A172 (cell line): ENCODE data around the gene KRTAP5-11. TPM values are rescaled to one million over a fixed set of nuclear protein-coding genes. Genes with fewer than 3 reads are reported as not detected.
"Not testable (repeated sequence)": the region's sequence is repeated elsewhere in the genome, so short reads cannot be mapped to it uniquely, and the experiment has no call there.

Source experiments
- DNase-seq: peaks from one replicate; pipeline ENCODE4 v3.0.0-alpha.2; 2015; ENCODE audit warnings: low spot score
- total RNA-seq: library from RNA; depleted of rRNA; stranded (reverse); fragments of >200 nt; shearing (Covaris generic); gene quantifications from 2 replicates; pipeline ENCODE4 v1.2.3, GENCODE V29; 2014

KRTAP5-11 gene
- total RNA-seq, 1 experiment from 2014 or later: not detected

GRCh38 chr11:71555508-71555907, 27.2 kb downstream of the KRTAP5-11 start:
- no peak for DNase-seq

GRCh38 chr11:71554996-71555395, 27.7 kb downstream of the KRTAP5-11 start:
- no peak for DNase-seq

- no peak for DNase-seq
Measured at GRCh38 chr11:71551711-71552110, 31.0 kb downstream of the KRTAP5-11 start.

DNA sequence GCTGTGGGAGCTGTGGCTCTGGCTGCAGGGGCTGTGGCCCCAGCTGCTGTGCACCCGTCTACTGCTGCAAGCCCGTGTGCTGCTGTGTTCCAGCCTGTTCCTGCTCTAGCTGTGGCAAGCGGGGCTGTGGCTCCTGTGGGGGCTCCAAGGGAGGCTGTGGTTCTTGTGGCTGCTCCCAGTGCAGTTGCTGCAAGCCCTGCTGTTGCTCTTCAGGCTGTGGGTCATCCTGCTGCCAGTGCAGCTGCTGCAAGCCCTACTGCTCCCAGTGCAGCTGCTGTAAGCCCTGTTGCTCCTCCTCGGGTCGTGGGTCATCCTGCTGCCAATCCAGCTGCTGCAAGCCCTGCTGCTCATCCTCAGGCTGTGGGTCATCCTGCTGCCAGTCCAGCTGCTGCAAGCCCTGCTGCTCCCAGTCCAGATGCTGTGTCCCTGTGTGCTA, 33.9 kb downstream of the KRTAP5-11 start:
- DNase-seq: no peak

DNA sequence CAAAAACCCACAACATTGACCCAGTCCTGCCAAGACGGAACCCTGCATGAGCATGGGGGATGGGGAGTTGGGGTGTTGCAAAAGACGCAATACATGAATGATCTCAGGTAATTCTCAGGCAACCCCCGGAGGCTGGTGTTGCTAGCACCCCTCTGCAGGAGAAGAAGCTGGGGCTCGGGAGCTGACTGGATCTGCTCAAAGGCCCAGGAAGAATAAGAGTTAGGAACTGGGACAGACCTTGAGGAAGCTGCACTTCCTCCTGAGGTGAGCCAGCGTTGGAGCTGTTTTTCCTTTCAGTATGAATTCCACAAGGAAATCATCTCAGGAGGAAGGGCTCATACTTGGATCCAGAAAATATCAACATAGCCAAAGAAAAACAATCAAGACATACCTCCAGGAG, 34.6 kb downstream of the KRTAP5-11 start, which contains the start of gene KRTAP5-9:
Gene KRTAP5-9, plus strand, starts transcription at position 301 of the 400 bp plus-strand sequence. CDS start 238 bp downstream, outside the sequence.
- DNase-seq: no peak

GRCh38 chr11:71545405-71545966, 37.2 kb downstream of the KRTAP5-11 start:
- no peak for DNase-seq

DNA sequence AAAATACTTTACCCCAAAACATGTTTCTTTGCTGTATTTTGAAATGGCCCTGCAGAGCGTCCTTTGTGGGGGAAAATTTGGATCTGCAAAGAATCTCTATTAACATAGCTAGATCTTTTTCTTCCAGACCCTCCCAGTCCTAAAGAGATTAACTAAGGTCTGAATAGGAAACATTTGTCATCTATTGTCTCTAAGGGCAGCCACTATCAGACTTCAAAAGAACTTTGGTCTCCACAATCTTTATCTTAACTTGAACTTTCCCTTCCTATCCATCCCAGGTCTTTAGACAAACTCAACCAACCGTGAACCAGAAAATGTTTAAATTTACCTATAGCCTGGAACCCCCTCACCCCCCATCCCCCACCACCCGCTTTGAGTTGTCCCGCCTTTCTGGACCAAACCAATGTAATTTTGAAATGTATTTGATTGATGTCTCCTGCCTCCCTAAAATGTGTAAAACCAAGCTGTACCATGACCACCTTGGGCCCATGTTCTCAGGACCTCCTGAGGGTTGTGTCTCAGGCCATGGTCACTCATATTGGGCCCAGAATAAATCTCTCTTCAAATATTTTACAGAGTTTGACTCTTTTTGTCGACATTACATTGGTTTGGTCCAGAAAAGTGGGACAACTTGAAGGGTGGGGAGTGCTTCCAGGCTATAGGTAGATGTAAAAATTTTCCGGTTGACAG, 38.0 kb downstream of the KRTAP5-11 start:
- no peak for DNase-seq

DNA sequence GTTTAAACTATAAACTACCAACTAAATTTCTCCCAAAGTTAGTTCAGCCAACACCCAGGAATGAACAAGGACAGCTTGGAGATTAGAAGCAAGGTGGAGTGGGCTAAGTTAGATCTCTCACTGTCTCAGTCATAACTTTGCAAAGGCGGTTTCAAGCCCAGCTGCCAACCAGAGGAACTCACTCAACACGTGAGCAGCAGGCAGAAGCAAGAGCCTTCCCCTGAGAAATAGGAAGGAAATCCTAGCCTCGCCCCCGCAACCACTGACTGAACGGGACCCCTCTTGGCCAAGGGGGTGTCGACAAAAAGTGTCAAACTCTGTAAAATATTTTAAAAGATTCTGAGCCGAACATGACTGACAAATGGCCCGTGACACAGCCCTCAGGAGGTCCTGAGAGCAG, 38.8 kb downstream of the KRTAP5-11 start:
- no peak for DNase-seq

GRCh38 chr11:71542879-71543777, 39.5 kb downstream of the KRTAP5-11 start:
- DNase-seq: no peak

GRCh38 chr11:71542382-71542781, 40.3 kb downstream of the KRTAP5-11 start:
- DNase-seq: no peak

DNA sequence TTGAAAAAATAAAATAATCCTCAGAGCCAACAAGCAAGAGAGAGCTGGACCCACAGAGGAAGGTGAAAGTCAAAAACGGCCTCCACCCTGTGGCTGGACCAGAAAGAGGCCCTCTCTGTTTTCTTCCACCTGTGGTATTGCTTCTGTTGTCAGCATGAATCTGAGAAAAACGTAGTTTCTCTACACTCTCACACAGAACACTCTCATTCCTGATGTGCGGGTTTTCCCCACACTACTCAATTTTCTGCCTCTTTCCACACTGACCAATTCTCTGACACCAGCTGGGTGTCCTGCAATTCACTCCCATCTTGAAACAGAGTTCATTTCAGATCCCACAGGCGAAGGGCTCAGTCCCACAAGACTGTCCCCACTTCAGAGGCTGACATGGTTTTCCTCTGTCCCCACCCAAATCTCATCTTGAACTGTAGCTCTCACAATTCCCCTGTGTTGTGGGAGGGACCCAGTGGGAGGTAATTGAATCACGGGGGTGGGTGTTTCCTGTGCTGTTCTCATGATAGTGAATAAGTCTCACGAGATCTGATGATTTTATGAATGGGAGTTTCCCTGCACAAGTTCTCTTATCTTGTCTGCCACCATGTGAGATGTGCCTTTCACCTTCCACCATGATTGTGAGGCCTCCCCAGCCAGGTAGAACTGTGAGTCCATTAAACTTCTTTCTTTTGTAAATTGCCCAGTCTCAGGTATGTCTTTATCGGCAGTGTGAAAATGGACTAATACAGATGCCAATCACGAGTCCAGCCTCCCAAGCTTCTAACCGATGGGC, 42.0 kb downstream of the KRTAP5-11 start:
- not testable (repeated sequence) for DNase-seq

GRCh38 chr11:71539971-71540370, 42.7 kb downstream of the KRTAP5-11 start:
- not testable (repeated sequence) for DNase-seq

DNA sequence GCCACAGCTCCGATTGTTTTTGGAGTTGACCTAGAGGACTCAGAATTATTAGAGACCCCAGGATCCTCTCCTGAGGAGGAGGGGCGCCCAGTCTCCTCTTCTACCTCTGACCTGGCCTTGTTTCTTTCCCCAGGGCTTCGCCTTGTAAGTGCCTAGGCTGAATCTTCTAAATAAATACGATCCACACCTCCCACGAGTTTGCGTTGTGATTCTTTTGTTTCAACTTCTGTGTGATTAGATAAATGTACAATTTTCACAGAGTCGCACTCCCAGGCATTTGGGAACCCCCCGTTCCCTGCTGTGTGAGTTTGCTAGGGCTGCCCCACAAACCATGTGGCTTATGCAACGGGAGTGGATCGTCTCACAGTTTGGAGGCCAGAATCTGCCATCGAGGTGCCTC, 43.7 kb downstream of the KRTAP5-11 start:
- no peak for DNase-seq

- no peak for DNase-seq
Measured at GRCh38 chr11:71538666-71538990, 44.0 kb downstream of the KRTAP5-11 start.

GRCh38 chr11:71537977-71538665, 44.6 kb downstream of the KRTAP5-11 start, which contains the start of gene KRTAP5-8:
KRTAP5-8 (plus strand) TSS chr11:71538025; CDS start chr11:71538056, 31 bp downstream.
- DNase-seq: not testable (repeated sequence)

GRCh38 chr11:71537537-71537936, 45.1 kb downstream of the KRTAP5-11 start:
- DNase-seq: no peak

- no peak for DNase-seq
Measured at GRCh38 chr11:71535825-71536224, 46.9 kb downstream of the KRTAP5-11 start.

DNA sequence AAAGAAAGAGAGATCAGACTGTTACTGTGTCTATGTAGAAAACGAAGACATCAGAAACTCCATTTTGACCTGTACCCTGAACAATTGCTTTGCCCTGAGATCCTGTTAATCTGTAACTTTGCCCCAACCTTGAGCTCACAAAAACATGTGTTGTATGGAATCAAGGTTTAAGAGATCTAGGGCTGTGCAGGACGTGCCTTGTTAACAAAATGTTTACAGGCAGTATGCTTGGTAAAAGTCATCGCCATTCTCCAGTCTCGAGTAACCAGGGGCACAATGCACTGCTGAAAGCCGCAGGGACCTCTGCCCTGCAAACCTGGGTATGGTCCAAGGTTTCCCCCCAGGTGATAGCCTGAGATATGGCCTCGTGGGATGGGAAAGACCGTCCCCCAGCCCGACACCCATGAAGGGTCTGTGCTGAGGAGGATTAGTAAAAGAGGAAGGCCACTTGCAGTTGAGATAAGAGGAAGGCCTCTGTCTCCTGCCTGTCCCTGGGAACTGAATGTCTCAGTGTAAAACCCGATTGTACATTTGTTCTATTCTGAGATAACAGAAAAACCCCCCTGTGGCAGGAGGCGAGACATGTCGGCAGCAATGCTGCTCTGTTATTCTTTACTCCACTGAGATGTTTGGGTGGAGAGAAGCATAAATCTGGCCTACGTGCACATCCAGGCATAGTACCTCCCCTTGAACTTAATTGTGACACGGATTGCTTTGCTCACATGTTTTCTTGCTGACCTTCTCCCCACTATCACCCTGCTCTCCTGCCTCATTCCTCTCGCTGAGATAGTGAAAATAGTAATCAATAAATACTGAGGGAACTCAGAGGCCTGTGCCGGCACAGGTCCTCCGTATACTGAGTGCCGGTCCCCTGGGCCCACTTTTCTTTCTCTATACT, 47.7 kb downstream of the KRTAP5-11 start:
- DNase-seq: not testable (repeated sequence)

GRCh38 chr11:71532036-71532610, 50.6 kb downstream of the KRTAP5-11 start:
- no peak for DNase-seq
